ENCODE results near the gene KIAA1671.

The KIAA1671 gene

GRCh38 chr22:24942301-24942700 is 10.2 kb upstream of the KIAA1671 start:
- H3K4me3 ChIP-seq (ENCODE audit: control insufficient read depth in 1 of 7, extremely low read depth in 1 of 7, insufficient read depth in 4 of 7, low read depth in 2 of 7, low read length in 6 of 7) = no peak overlapping the region
- DNase-seq = no peak
- ChIA-PET CTCF (interaction anchor here (0.9 to 2.1 kb wide), 3 partner anchors 84 to 115 kb away, joined by 3 to 7 read pairs (median 4); no protein-coding TSS in a partner anchor), POLR2A (no interaction called here)
- H3K36me3 ChIP-seq (ENCODE audit: control insufficient read depth in 4 of 4, insufficient read depth in 4 of 4, low read length in 3 of 4) = no peaks in the 10 kb centered on the region
- H3K27me3 ChIP-seq (replicated peaks in 2 of 5; ENCODE audit: control insufficient read depth in 4 of 5, insufficient read depth in 5 of 5, low read length in 4 of 5) = no peaks in the 10 kb centered on the region
- no peaks in the 10 kb centered on the region for H3K9me3 ChIP-seq (ENCODE audit: control extremely low read depth in 1 of 5, control insufficient read depth in 4 of 5, insufficient read depth in 2 of 5, low read depth in 1 of 5, low read length in 4 of 5)
- WGBS (ENCODE audit: insufficient coverage) = 96% methylated on average over 3 of the region's 3 CpGs
- H3K4me1 ChIP-seq (ENCODE audit: control extremely low read depth in 1 of 4, control insufficient read depth in 4 of 4, insufficient read depth in 4 of 4, low read length in 3 of 4) = no peaks in the 10 kb centered on the region
- no peak overlapping the region for H3K27ac ChIP-seq (ENCODE audit: insufficient read depth in 1 of 2, low read depth in 1 of 2, low read length in 2 of 2, poor library complexity in 1 of 2, severe bottlenecking in 2 of 2)

DNA sequence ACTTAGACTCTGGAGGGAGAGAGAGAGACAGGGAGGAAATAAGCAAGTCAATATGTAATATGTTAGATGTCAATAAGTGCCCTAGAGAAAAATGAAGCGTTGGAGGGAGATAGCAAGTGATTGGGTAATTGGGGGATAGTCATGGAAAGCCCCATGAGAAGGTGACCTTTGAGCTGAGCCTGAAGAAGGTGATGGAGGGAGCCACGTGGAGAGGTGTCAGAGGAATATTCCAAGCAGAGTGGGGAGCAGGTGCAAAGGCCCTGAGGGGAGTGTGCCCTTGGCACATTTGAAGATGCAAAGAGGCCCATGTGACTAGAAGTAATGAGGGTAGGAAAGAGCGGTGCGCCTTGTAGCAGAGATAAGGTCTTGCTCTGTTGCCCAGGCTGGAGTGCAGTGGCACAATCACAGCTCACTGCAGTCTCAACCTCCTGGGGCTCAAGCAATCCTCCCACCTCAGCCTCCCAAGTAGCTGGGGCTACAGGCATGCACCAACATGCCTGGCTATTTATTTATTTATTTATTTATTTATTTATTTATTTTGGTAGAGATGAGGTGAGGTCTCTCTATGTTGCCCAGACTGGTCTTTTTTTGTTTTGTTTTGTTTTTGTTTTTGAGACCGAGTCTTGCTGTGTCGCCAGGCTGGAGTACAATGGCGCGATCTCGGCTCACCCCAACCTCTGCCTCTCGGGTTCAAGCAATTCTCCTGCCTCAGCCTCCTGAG is 8.1 kb upstream of the KIAA1671 start:
- Histone ChIP-seq H3K4me1 (ENCODE audit: control extremely low read depth in 1 of 4, control insufficient read depth in 4 of 4, insufficient read depth in 4 of 4, low read length in 3 of 4) (no peaks in the 10 kb centered on the region), H3K27me3 (replicated peaks in 2 of 5; ENCODE audit: control insufficient read depth in 4 of 5, insufficient read depth in 5 of 5, low read length in 4 of 5) (no peaks in the 10 kb centered on the region), H3K36me3 (ENCODE audit: control insufficient read depth in 4 of 4, insufficient read depth in 4 of 4, low read length in 3 of 4) (no peaks in the 10 kb centered on the region), H3K27ac (ENCODE audit: insufficient read depth in 1 of 2, low read depth in 1 of 2, low read length in 2 of 2, poor library complexity in 1 of 2, severe bottlenecking in 2 of 2) (no peak overlapping the region), H3K4me3 (ENCODE audit: control insufficient read depth in 1 of 7, extremely low read depth in 1 of 7, insufficient read depth in 4 of 7, low read depth in 2 of 7, low read length in 6 of 7) (no peak overlapping the region), H3K9me3 (ENCODE audit: control extremely low read depth in 1 of 5, control insufficient read depth in 4 of 5, insufficient read depth in 2 of 5, low read depth in 1 of 5, low read length in 4 of 5) (no peaks in the 10 kb centered on the region)
- ChIA-PET POLR2A (interaction anchor here (0.6 kb wide), 1 partner anchor 331 kb away, joined by 4 read pairs; no protein-coding TSS in a partner anchor), CTCF (interaction anchor here (0.7 to 2.1 kb wide), 3 partner anchors 11 to 113 kb away, joined by 3 to 7 read pairs (median 5); no protein-coding TSS in a partner anchor)
- 92% methylated on average over 7 of the region's 10 CpGs for WGBS (ENCODE audit: insufficient coverage)
- DNase-seq = no peak

GRCh38 chr22:24945430-24945829 is 7.1 kb upstream of the KIAA1671 start:
- Histone ChIP-seq H3K27ac (ENCODE audit: insufficient read depth in 1 of 2, low read depth in 1 of 2, low read length in 2 of 2, poor library complexity in 1 of 2, severe bottlenecking in 2 of 2) (no peak overlapping the region), H3K36me3 (ENCODE audit: control insufficient read depth in 4 of 4, insufficient read depth in 4 of 4, low read length in 3 of 4) (no peaks in the 10 kb centered on the region), H3K9me3 (ENCODE audit: control extremely low read depth in 1 of 5, control insufficient read depth in 4 of 5, insufficient read depth in 2 of 5, low read depth in 1 of 5, low read length in 4 of 5) (no peaks in the 10 kb centered on the region), H3K4me1 (ENCODE audit: control extremely low read depth in 1 of 4, control insufficient read depth in 4 of 4, insufficient read depth in 4 of 4, low read length in 3 of 4) (no peaks in the 10 kb centered on the region), H3K27me3 (replicated peaks in 2 of 5; ENCODE audit: control insufficient read depth in 4 of 5, insufficient read depth in 5 of 5, low read length in 4 of 5) (peaks cover 0 to 5% (median 0%) of the 10 kb centered on the region in 5 experiments), H3K4me3 (ENCODE audit: control insufficient read depth in 1 of 7, extremely low read depth in 1 of 7, insufficient read depth in 4 of 7, low read depth in 2 of 7, low read length in 6 of 7) (no peak overlapping the region)
- DNase-seq = no peak
- 100% methylated on average over 4 of the region's 4 CpGs for WGBS (ENCODE audit: insufficient coverage)
- ChIA-PET POLR2A (no interaction called here), CTCF (no interaction called here)

DNA sequence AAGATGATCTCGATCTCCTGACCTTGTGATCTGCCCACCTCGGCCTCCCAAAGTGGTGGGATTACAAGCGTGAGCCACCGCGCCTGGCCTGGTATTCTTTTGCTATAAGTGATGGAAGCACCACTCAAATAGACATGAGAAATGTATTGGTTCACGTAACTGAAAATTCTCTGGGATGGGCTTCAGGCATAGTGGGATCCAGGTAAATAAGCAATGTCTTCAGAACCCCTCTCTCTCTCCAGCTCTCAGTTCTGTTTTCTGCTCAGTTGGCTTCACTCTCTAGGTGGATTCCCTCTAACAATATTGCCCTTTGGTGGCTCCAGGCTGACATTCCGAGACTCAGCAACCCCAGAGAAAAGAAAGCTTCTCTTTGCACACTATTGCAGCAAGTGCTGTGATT is 5.1 kb upstream of the KIAA1671 start:
- H3K27me3 ChIP-seq (replicated peaks in 2 of 5; ENCODE audit: control insufficient read depth in 4 of 5, insufficient read depth in 5 of 5, low read length in 4 of 5) = peaks cover 0 to 14% (median 4%) of the 10 kb centered on the region in 5 experiments
- 100% methylated on average over 4 of the region's 7 CpGs for WGBS (ENCODE audit: insufficient coverage)
- no peaks in the 10 kb centered on the region for H3K9me3 ChIP-seq (ENCODE audit: control extremely low read depth in 1 of 5, control insufficient read depth in 4 of 5, insufficient read depth in 2 of 5, low read depth in 1 of 5, low read length in 4 of 5)
- H3K36me3 ChIP-seq (ENCODE audit: control insufficient read depth in 4 of 4, insufficient read depth in 4 of 4, low read length in 3 of 4) = no peaks in the 10 kb centered on the region
- CTCF ChIA-PET = interaction anchor here (0.9 to 7.1 kb wide), 3 partner anchors 9 to 110 kb away, joined by 3 to 50 read pairs (median 9); no protein-coding TSS in a partner anchor
- POLR2A ChIA-PET = no interaction called here
- H3K4me3 ChIP-seq (ENCODE audit: control insufficient read depth in 1 of 7, extremely low read depth in 1 of 7, insufficient read depth in 4 of 7, low read depth in 2 of 7, low read length in 6 of 7) = no peak overlapping the region
- no peak overlapping the region for H3K27ac ChIP-seq (ENCODE audit: insufficient read depth in 1 of 2, low read depth in 1 of 2, low read length in 2 of 2, poor library complexity in 1 of 2, severe bottlenecking in 2 of 2)
- H3K4me1 ChIP-seq (ENCODE audit: control extremely low read depth in 1 of 4, control insufficient read depth in 4 of 4, insufficient read depth in 4 of 4, low read length in 3 of 4) = peaks cover 0 to 6% (median 3%) of the 10 kb centered on the region in 4 experiments
- no peak for DNase-seq

DNA sequence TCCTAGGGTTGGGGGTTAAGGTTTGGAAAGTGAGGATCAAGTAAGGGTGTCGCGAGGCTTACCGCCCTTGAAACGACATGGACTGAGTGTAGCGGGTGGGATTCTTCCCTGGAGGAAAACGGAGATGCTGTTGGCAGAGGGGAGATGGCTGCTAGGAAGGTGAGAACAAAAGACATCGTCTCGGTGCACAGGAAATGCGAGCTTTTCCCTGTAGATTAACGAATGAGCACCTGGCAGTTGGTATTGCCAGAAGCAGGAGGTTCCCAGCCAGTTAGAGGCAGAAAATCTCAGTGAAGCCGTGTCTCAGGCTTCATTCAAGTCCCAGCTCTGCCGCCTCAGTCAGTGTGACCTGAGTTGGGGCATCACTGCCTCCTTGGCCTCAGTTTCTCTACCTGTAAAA is 4.6 kb upstream of the KIAA1671 start:
- Histone ChIP-seq H3K9me3 (ENCODE audit: control extremely low read depth in 1 of 5, control insufficient read depth in 4 of 5, insufficient read depth in 2 of 5, low read depth in 1 of 5, low read length in 4 of 5) (no peaks in the 10 kb centered on the region), H3K4me3 (ENCODE audit: control insufficient read depth in 1 of 7, extremely low read depth in 1 of 7, insufficient read depth in 4 of 7, low read depth in 2 of 7, low read length in 6 of 7) (no peak overlapping the region), H3K36me3 (ENCODE audit: control insufficient read depth in 4 of 4, insufficient read depth in 4 of 4, low read length in 3 of 4) (no peaks in the 10 kb centered on the region), H3K4me1 (ENCODE audit: control extremely low read depth in 1 of 4, control insufficient read depth in 4 of 4, insufficient read depth in 4 of 4, low read length in 3 of 4) (peaks cover 0 to 10% (median 8%) of the 10 kb centered on the region in 4 experiments), H3K27me3 (replicated peaks in 2 of 5; ENCODE audit: control insufficient read depth in 4 of 5, insufficient read depth in 5 of 5, low read length in 4 of 5) (peaks cover 0 to 18% (median 4%) of the 10 kb centered on the region in 5 experiments), H3K27ac (ENCODE audit: insufficient read depth in 1 of 2, low read depth in 1 of 2, low read length in 2 of 2, poor library complexity in 1 of 2, severe bottlenecking in 2 of 2) (no peak overlapping the region)
- POLR2A ChIA-PET = no interaction called here
- WGBS (ENCODE audit: insufficient coverage) = 80% methylated on average over 12 of the region's 12 CpGs
- CTCF ChIA-PET = interaction anchor here (0.9 to 7.1 kb wide), 3 partner anchors 9 to 110 kb away, joined by 3 to 50 read pairs (median 9); no protein-coding TSS in a partner anchor
- DNase-seq = no peak

- peak in 1 of 3 donors; percentile 13 for DNase-seq
- ChIA-PET POLR2A (no interaction called here), CTCF (interaction anchor here (0.9 to 7.1 kb wide), 3 partner anchors 10 to 109 kb away, joined by 3 to 50 read pairs (median 9); no protein-coding TSS in a partner anchor)
- H3K4me1 ChIP-seq (ENCODE audit: control extremely low read depth in 1 of 4, control insufficient read depth in 4 of 4, insufficient read depth in 4 of 4, low read length in 3 of 4) = peaks cover 0 to 17% (median 14%) of the 10 kb centered on the region in 4 experiments
- H3K4me3 ChIP-seq (ENCODE audit: control insufficient read depth in 1 of 7, extremely low read depth in 1 of 7, insufficient read depth in 4 of 7, low read depth in 2 of 7, low read length in 6 of 7) = no peak overlapping the region
- H3K9me3 ChIP-seq (ENCODE audit: control extremely low read depth in 1 of 5, control insufficient read depth in 4 of 5, insufficient read depth in 2 of 5, low read depth in 1 of 5, low read length in 4 of 5) = no peaks in the 10 kb centered on the region
- H3K36me3 ChIP-seq (ENCODE audit: control insufficient read depth in 4 of 4, insufficient read depth in 4 of 4, low read length in 3 of 4) = no peaks in the 10 kb centered on the region
- 85% methylated on average over 7 of the region's 13 CpGs for WGBS (ENCODE audit: insufficient coverage)
- H3K27ac ChIP-seq (ENCODE audit: insufficient read depth in 1 of 2, low read depth in 1 of 2, low read length in 2 of 2, poor library complexity in 1 of 2, severe bottlenecking in 2 of 2) = no peak overlapping the region
- H3K27me3 ChIP-seq (replicated peaks in 2 of 5; ENCODE audit: control insufficient read depth in 4 of 5, insufficient read depth in 5 of 5, low read length in 4 of 5) = peaks cover 1 to 25% (median 10%) of the 10 kb centered on the region in 5 experiments
Measured at GRCh38 chr22:24948356-24949202, 3.9 kb upstream of the KIAA1671 start.

Measured in common myeloid progenitor, CD34-positive (primary cell).